SK-N-SH (cell line): Measurements from ENCODE around the gene FAM174B. TPM values are rescaled to one million over a fixed set of nuclear protein-coding genes. Genes with fewer than 3 reads are reported as not detected.

ENCODE experiments used
- CTCF ChIA-PET: fragments of 300-600, 350-600 bp; formaldehyde crosslinking; extraction: SDS; loops from one replicate; lab custom pipeline; 2021; lab: Yijun Ruan, JAX
- POLR2A ChIA-PET: fragments of 350-600 bp; sonication (Branson Sonifier 250); formaldehyde crosslinking; extraction: SDS; loops from one replicate; lab custom pipeline; 2020; ENCODE audit warnings: antibody characterized with exemption, inconsistent platforms; lab: Yijun Ruan, JAX
- DNase-seq: peaks from one replicate; pipeline ENCODE4 v3.0.0; 2012
- H2AFZ ChIP-seq: fragments of 200-600 bp; sonication (generic); 2 replicates; pipeline ENCODE4 v1.8.1; 2016; ENCODE audit warnings: antibody characterized with exemption, mild to moderate bottlenecking, low read depth
- H3F3A ChIP-seq: fragments of 200-600 bp; sonication (generic); replicated peaks from 2 replicates; pipeline ENCODE3; 2016; ENCODE audit warnings: antibody characterized with exemption, mild to moderate bottlenecking; ENCODE audit not compliant: insufficient read depth
- H3K27ac ChIP-seq, 2 experiments: fragments of 200-500 bp in 1 of 2; fragments of 200-600 bp in 1 of 2; sonication (Bioruptor generic) in 1 of 2; sonication (generic), shearing (Covaris generic) in 1 of 2; 2 replicates each; pipeline versions ENCODE4 v1.5.1 to v1.6.1; 2014 to 2016; ENCODE audit warnings: low read depth in 2 of 2, inconsistent platforms in 1 of 2, low read length in 1 of 2, mild to moderate bottlenecking in 1 of 2, mixed read lengths in 1 of 2
- H3K27me3 ChIP-seq: fragments of 200-600 bp; sonication (generic), shearing (Covaris generic); 2 replicates; pipeline ENCODE4 v1.6.1; 2016; ENCODE audit warnings: mixed run types; ENCODE audit not compliant: insufficient read depth
- H3K36me3 ChIP-seq, 2 experiments: fragments of 200-500 bp in 1 of 2; fragments of 200-600 bp in 1 of 2; sonication (Bioruptor generic) in 1 of 2; sonication (generic) in 1 of 2; replicated peaks in 1 of 2; 2 replicates each; pipeline versions ENCODE3 to v1.5.1; 2014 to 2016; ENCODE audit warnings: low read length in 1 of 2, mild to moderate bottlenecking in 1 of 2; ENCODE audit not compliant: insufficient read depth in 2 of 2, control insufficient read depth in 1 of 2
- H3K4me1 ChIP-seq, 2 experiments: fragments of 200-500 bp in 1 of 2; fragments of 200-600 bp in 1 of 2; sonication (Bioruptor generic) in 1 of 2; sonication (generic), shearing (Covaris generic) in 1 of 2; 2 replicates each; pipeline versions ENCODE4 v1.5.1 to v1.6.1; 2014 to 2016; ENCODE audit warnings: low read depth in 1 of 2, low read length in 1 of 2, mixed run types in 1 of 2; ENCODE audit not compliant: insufficient read depth in 2 of 2, control insufficient read depth in 1 of 2
- H3K4me2 ChIP-seq: fragments of 200-600 bp; sonication (generic), shearing (Covaris generic); 2 replicates; pipeline ENCODE4 v1.6.1; 2017; ENCODE audit warnings: mixed run types
- H3K4me3 ChIP-seq, 2 experiments: fragments of 200-500 bp in 1 of 2; fragments of 200-600 bp in 1 of 2; sonication (Bioruptor generic) in 1 of 2; sonication (generic), shearing (Covaris generic) in 1 of 2; 2 replicates each; pipeline versions ENCODE4 v1.5.1 to v1.8.1; 2014 to 2016; ENCODE audit warnings: low read depth in 2 of 2, inconsistent platforms in 1 of 2, low read length in 1 of 2, mild to moderate bottlenecking in 1 of 2, mixed read lengths in 1 of 2, moderate library complexity in 1 of 2
- H3K79me2 ChIP-seq: fragments of 200-600 bp; sonication (generic); 2 replicates; pipeline ENCODE4 v1.8.1; 2017; ENCODE audit warnings: mild to moderate bottlenecking; ENCODE audit not compliant: insufficient read depth
- H3K9ac ChIP-seq: fragments of 200-600 bp; sonication (generic); 2 replicates; pipeline ENCODE4 v1.6.1; 2017; ENCODE audit warnings: mixed run types
- H3K9me2 ChIP-seq: fragments of 200-600 bp; sonication (generic); 2 replicates; pipeline ENCODE4 v1.6.1; 2017; ENCODE audit warnings: mixed run types
- H3K9me3 ChIP-seq: fragments of 200-600 bp; sonication (generic); 2 replicates; pipeline ENCODE4 v1.6.1; 2017; ENCODE audit warnings: mixed run types, mild to moderate bottlenecking, moderate library complexity
- H4K20me1 ChIP-seq: fragments of 200-600 bp; sonication (generic); 2 replicates; pipeline ENCODE4 v1.6.1; 2017; ENCODE audit warnings: mild to moderate bottlenecking, mixed run types; ENCODE audit not compliant: insufficient read depth
- ELF1 ChIP-seq: IDR thresholded peaks from 2 replicates; pipeline ENCODE4 v1.4.0; 2012
- EZH2phosphoT487 ChIP-seq: fragments of 200-600 bp; sonication (generic); IDR thresholded peaks from 2 replicates; pipeline ENCODE4 v1.6.1; 2017; ENCODE audit warnings: low read depth, mixed run types, mild to moderate bottlenecking, antibody characterized with exemption, moderate library complexity, borderline replicate concordance
- FOXM1 ChIP-seq: IDR thresholded peaks from 2 replicates; pipeline ENCODE4 v1.4.0; 2012; ENCODE audit warnings: low read depth, mild to moderate bottlenecking
- JUND ChIP-seq: IDR thresholded peaks from 2 replicates; pipeline ENCODE4 v1.4.0; 2012
- MEF2A ChIP-seq: IDR thresholded peaks from 2 replicates; pipeline ENCODE4 v1.4.0; 2012; ENCODE audit warnings: low read depth, borderline replicate concordance
- NFIC ChIP-seq: IDR thresholded peaks from 2 replicates; pipeline ENCODE4 v1.4.0; 2012; ENCODE audit warnings: borderline replicate concordance
- NRF1 ChIP-seq: IDR thresholded peaks from 2 replicates; pipeline ENCODE4 v1.6.1; 2012; ENCODE audit warnings: low read depth, mild to moderate bottlenecking, low read length
- POLR2AphosphoS5 ChIP-seq: IDR thresholded peaks from 2 replicates; pipeline ENCODE4 v1.6.1; 2012; ENCODE audit warnings: low read depth, low read length
- RAD21 ChIP-seq: IDR thresholded peaks from 2 replicates; pipeline ENCODE4 v1.6.1; 2012; ENCODE audit warnings: mild to moderate bottlenecking, low read length
- RCOR1 ChIP-seq: fragments of 150-350 bp; IDR thresholded peaks from 2 replicates; pipeline ENCODE4 v1.6.1; 2017; ENCODE audit warnings: antibody characterized with exemption, low read length
- RFX5 ChIP-seq: IDR thresholded peaks from 2 replicates; pipeline ENCODE4 v1.6.1; 2012; ENCODE audit warnings: mild to moderate bottlenecking, improper control_type of control experiment, low read length
- RXRA ChIP-seq: IDR thresholded peaks from 2 replicates; pipeline ENCODE4 v1.4.0; 2012; ENCODE audit warnings: low read depth, mild to moderate bottlenecking, borderline replicate concordance
- TAF1 ChIP-seq: IDR thresholded peaks from 2 replicates; pipeline ENCODE4 v1.6.1; 2012; ENCODE audit warnings: low read depth, mild to moderate bottlenecking, low read length, moderate library complexity, borderline replicate concordance
- TEAD4 ChIP-seq: IDR thresholded peaks from 2 replicates; pipeline ENCODE4 v1.4.0; 2012; ENCODE audit warnings: mild to moderate bottlenecking, borderline replicate concordance; ENCODE audit not compliant: insufficient read depth
- YY1 ChIP-seq: IDR thresholded peaks from 2 replicates; pipeline ENCODE4 v1.4.0; 2012; ENCODE audit warnings: low read depth, mild to moderate bottlenecking
- WGBS: methylation state at CpG from one replicate; pipeline ENCODE4 v1.1.6; 2017; ENCODE audit warnings: low lambda C conversion rate; 5-methylcytosine and 5-hydroxymethylcytosine counted together
- polyA plus RNA-seq, 3 experiments: library from polyadenylated mRNA; depleted of rRNA; stranded (reverse); fragments of >200 nt; gene quantifications; 2 replicates each; pipeline ENCODE4 v1.2.3, GENCODE V29; 2012
- TF ChIP-seq, protein P1 (sequence below): IDR thresholded peaks from 2 replicates; pipeline ENCODE4 v1.6.1; 2012; ENCODE audit warnings: mild to moderate bottlenecking, low read depth, low read length, moderate library complexity
- TF ChIP-seq, protein P2 (sequence below): IDR thresholded peaks from 2 replicates; pipeline ENCODE4 v1.4.0; 2012; ENCODE audit warnings: low read depth, borderline replicate concordance
- TF ChIP-seq, protein P3 (sequence below): fragments of 150-350 bp; IDR thresholded peaks from 2 replicates; pipeline ENCODE4 v1.6.1; 2017; ENCODE audit warnings: antibody characterized with exemption, low read length, low read depth, borderline replicate concordance
- TF ChIP-seq, protein P4 (sequence below): fragments of 200-600 bp; sonication (generic); IDR thresholded peaks from 2 replicates; pipeline ENCODE4 v1.6.1; 2017; ENCODE audit warnings: antibody characterized with exemption, mild to moderate bottlenecking, moderate library complexity
- TF ChIP-seq, protein P5 (sequence below): fragments of 150-350 bp; IDR thresholded peaks from 2 replicates; pipeline ENCODE4 v1.6.1; 2016; ENCODE audit warnings: mild to moderate bottlenecking, low read depth, low read length

The FAM174B gene
- polyA plus RNA-seq, 1 of the 3 experiments (the other 2 are of a cell fraction) = 0.30 TPM

DNA sequence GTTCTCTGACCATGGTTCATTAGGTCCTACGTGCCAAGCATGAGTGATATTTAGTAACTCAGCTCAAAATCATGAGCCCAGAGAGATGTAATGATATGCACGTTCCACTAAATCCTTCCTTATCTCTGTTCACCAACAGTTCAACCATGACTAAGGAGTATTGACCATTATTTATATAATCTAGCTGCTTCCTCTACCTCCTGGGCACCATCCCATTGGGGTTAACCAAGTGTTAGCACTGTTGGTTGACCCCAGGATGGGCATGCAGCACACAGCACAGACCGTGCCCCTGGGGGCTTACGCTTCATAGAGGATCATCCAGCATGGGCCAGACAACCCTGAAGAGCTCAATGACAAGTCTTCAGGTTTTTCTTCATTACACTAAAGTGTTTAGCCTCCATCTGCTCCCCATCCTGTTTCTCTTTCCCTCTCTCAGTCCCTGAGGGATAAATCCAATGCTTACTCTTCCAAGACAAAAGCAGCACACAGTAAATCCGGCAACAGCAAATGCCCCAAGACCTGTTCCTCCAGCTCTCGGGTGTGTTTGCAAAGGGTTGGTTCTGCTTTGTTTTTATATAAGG is 10.4 kb downstream of the FAM174B start:
- no peak overlapping the region for H3K4me2 ChIP-seq
- H2AFZ ChIP-seq = no peak overlapping the region
- CTCF ChIA-PET = interaction anchor here (1.0 to 1.8 kb wide), 7 partner anchors 11 to 70 kb away, joined by 3 to 5 read pairs (median 3); no protein-coding TSS in a partner anchor
- no peak overlapping the region for H3K27ac ChIP-seq
- no peaks in the 10 kb centered on the region for H4K20me1 ChIP-seq
- H3K27me3 ChIP-seq = no peaks in the 10 kb centered on the region
- no peak overlapping the region for H3K4me3 ChIP-seq
- POLR2A ChIA-PET = no interaction called here
- H3F3A ChIP-seq = no peaks in the 10 kb centered on the region
- no peak for TF ChIP-seq TEAD4
- TF ChIP-seq ELF1 = no peak
- no peak for TF ChIP-seq FOXM1
- no peak for TF ChIP-seq EZH2phosphoT487
- no peak for TF ChIP-seq POLR2AphosphoS5
- TF ChIP-seq NRF1 = no peak
- no peak for TF ChIP-seq YY1
- no peak for TF ChIP-seq NFIC
- TF ChIP-seq JUND = no peak
- TF ChIP-seq, protein P1, sequence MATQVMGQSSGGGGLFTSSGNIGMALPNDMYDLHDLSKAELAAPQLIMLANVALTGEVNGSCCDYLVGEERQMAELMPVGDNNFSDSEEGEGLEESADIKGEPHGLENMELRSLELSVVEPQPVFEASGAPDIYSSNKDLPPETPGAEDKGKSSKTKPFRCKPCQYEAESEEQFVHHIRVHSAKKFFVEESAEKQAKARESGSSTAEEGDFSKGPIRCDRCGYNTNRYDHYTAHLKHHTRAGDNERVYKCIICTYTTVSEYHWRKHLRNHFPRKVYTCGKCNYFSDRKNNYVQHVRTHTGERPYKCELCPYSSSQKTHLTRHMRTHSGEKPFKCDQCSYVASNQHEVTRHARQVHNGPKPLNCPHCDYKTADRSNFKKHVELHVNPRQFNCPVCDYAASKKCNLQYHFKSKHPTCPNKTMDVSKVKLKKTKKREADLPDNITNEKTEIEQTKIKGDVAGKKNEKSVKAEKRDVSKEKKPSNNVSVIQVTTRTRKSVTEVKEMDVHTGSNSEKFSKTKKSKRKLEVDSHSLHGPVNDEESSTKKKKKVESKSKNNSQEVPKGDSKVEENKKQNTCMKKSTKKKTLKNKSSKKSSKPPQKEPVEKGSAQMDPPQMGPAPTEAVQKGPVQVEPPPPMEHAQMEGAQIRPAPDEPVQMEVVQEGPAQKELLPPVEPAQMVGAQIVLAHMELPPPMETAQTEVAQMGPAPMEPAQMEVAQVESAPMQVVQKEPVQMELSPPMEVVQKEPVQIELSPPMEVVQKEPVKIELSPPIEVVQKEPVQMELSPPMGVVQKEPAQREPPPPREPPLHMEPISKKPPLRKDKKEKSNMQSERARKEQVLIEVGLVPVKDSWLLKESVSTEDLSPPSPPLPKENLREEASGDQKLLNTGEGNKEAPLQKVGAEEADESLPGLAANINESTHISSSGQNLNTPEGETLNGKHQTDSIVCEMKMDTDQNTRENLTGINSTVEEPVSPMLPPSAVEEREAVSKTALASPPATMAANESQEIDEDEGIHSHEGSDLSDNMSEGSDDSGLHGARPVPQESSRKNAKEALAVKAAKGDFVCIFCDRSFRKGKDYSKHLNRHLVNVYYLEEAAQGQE = no peak
- TF ChIP-seq RCOR1 = no peak
- no peak for TF ChIP-seq MEF2A
- TF ChIP-seq, protein P2, sequence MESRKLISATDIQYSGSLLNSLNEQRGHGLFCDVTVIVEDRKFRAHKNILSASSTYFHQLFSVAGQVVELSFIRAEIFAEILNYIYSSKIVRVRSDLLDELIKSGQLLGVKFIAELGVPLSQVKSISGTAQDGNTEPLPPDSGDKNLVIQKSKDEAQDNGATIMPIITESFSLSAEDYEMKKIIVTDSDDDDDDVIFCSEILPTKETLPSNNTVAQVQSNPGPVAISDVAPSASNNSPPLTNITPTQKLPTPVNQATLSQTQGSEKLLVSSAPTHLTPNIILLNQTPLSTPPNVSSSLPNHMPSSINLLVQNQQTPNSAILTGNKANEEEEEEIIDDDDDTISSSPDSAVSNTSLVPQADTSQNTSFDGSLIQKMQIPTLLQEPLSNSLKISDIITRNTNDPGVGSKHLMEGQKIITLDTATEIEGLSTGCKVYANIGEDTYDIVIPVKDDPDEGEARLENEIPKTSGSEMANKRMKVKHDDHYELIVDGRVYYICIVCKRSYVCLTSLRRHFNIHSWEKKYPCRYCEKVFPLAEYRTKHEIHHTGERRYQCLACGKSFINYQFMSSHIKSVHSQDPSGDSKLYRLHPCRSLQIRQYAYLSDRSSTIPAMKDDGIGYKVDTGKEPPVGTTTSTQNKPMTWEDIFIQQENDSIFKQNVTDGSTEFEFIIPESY = no peak
- TF ChIP-seq, protein P3, sequence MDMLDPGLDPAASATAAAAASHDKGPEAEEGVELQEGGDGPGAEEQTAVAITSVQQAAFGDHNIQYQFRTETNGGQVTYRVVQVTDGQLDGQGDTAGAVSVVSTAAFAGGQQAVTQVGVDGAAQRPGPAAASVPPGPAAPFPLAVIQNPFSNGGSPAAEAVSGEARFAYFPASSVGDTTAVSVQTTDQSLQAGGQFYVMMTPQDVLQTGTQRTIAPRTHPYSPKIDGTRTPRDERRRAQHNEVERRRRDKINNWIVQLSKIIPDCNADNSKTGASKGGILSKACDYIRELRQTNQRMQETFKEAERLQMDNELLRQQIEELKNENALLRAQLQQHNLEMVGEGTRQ = no peak
- TF ChIP-seq, protein P4, sequence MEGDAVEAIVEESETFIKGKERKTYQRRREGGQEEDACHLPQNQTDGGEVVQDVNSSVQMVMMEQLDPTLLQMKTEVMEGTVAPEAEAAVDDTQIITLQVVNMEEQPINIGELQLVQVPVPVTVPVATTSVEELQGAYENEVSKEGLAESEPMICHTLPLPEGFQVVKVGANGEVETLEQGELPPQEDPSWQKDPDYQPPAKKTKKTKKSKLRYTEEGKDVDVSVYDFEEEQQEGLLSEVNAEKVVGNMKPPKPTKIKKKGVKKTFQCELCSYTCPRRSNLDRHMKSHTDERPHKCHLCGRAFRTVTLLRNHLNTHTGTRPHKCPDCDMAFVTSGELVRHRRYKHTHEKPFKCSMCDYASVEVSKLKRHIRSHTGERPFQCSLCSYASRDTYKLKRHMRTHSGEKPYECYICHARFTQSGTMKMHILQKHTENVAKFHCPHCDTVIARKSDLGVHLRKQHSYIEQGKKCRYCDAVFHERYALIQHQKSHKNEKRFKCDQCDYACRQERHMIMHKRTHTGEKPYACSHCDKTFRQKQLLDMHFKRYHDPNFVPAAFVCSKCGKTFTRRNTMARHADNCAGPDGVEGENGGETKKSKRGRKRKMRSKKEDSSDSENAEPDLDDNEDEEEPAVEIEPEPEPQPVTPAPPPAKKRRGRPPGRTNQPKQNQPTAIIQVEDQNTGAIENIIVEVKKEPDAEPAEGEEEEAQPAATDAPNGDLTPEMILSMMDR = no peak
- no peak for TF ChIP-seq TAF1
- TF ChIP-seq RAD21 = no peak
- TF ChIP-seq, protein P5, sequence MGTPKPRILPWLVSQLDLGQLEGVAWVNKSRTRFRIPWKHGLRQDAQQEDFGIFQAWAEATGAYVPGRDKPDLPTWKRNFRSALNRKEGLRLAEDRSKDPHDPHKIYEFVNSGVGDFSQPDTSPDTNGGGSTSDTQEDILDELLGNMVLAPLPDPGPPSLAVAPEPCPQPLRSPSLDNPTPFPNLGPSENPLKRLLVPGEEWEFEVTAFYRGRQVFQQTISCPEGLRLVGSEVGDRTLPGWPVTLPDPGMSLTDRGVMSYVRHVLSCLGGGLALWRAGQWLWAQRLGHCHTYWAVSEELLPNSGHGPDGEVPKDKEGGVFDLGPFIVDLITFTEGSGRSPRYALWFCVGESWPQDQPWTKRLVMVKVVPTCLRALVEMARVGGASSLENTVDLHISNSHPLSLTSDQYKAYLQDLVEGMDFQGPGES = no peak
- TF ChIP-seq RXRA = no peak
- TF ChIP-seq RFX5 = no peak
- H3K9me2 ChIP-seq = no peaks in the 10 kb centered on the region
- no peaks in the 10 kb centered on the region for H3K36me3 ChIP-seq
- no peaks in the 10 kb centered on the region for H3K79me2 ChIP-seq
- no peaks in the 10 kb centered on the region; a peak in 1 of 4 replicates for H3K4me1 ChIP-seq
- H3K9me3 ChIP-seq = no peaks in the 10 kb centered on the region
- H3K9ac ChIP-seq = no peak overlapping the region
- 37% methylated on average over 6 of the region's 6 CpGs for WGBS
- no peak for DNase-seq
